Naive thymus-derived CD8-positive, alpha-beta T cell (primary cell): ENCODE measurements around the gene GOT1. TPM values are rescaled to one million over a fixed set of nuclear protein-coding genes. Genes with fewer than 3 reads are reported as not detected.
A peak's percentile ranks its signal among the peaks of the same experiment; 100 is the strongest.

Source experiments
- ATAC-seq, 2 donors: fragments of 150-1000 bp; cut with Tn5 transposase in 1 of 2; sonication (Bioruptor Pico), chemical (Tn5 transposase) in 1 of 2; 1 replicate in 1 of 2; 2 replicates in 1 of 2; pipeline ENCODE4 v1.10.0; 2021; ENCODE audit warnings: mild to moderate bottlenecking in 2 of 2, moderate library complexity in 2 of 2
- POLR2A ChIA-PET: fragments of 350-600 bp; sonication (Branson Sonifier 250); formaldehyde crosslinking; loops from one replicate; lab custom pipeline; 2021; ENCODE audit warnings: antibody characterized with exemption; lab: Charles Lee
- DNase-seq, 10 donors: peaks; one replicate each; pipeline versions ENCODE4 v3.0.0 to v3.0.0-alpha.2; 2020 to 2022
- H3K27ac Mint-ChIP-seq, 10 donors: one replicate each; pipeline ENCODE4 v1.8.0; 2020 to 2022; ENCODE audit warnings: mild to moderate bottlenecking in 10 of 10, mixed read lengths in 10 of 10, moderate library complexity in 4 of 10, inconsistent platforms in 1 of 10
- H3K27me3 Mint-ChIP-seq, 5 donors: one replicate each; pipeline ENCODE4 v1.8.0; 2021 to 2022; ENCODE audit warnings: mixed read lengths in 5 of 5
- H3K36me3 Mint-ChIP-seq, 3 donors: one replicate each; pipeline ENCODE4 v1.8.0; 2020 to 2022; ENCODE audit warnings: mixed read lengths in 3 of 3, mild to moderate bottlenecking in 2 of 3, inconsistent platforms in 1 of 3
- H3K4me1 Mint-ChIP-seq, 4 donors: one replicate each; pipeline ENCODE4 v1.8.0; 2021 to 2022; ENCODE audit warnings: mixed read lengths in 4 of 4
- H3K4me3 Mint-ChIP-seq, 10 donors: one replicate each; pipeline ENCODE4 v1.8.0; 2020 to 2022; ENCODE audit warnings: mild to moderate bottlenecking in 10 of 10, mixed read lengths in 10 of 10, moderate library complexity in 6 of 10, inconsistent platforms in 1 of 10
- H3K9me3 Mint-ChIP-seq, 9 donors: one replicate each; pipeline ENCODE4 v1.8.0; 2020 to 2022; ENCODE audit warnings: mixed read lengths in 9 of 9, mild to moderate bottlenecking in 3 of 9, inconsistent platforms in 1 of 9, moderate library complexity in 1 of 9
- polyA plus RNA-seq, 3 donors: library from polyadenylated mRNA; unstranded; fragments of 300-500 nt; fragmentation: Illumina TruSeq; gene quantifications; one replicate each; pipeline ENCODE4 v1.2.3, GENCODE V29; 2021
- total RNA-seq, 8 experiments: library from RNA in 2 of 8; stranded (reverse) in 2 of 8; gene quantifications; one replicate each; pipeline ENCODE4 v1.2.3 and lab custom pipeline; 2021 to 2026

The GOT1 gene
- total and polyA plus RNA-seq, 5 experiments from 2014 or later: 13.2 to 21.2 (median 17.3) TPM

- H3K27ac Mint-ChIP-seq: no peak overlapping the region
- no peak for DNase-seq
- H3K27me3 Mint-ChIP-seq: peaks cover 19 to 52% (median 36%) of the 10 kb centered on the region in 5 donors
- no peaks in the 10 kb centered on the region for H3K36me3 Mint-ChIP-seq
- POLR2A ChIA-PET: no interaction called here
- no peak for ATAC-seq
- H3K9me3 Mint-ChIP-seq: no peaks in the 10 kb centered on the region
- no peak overlapping the region for H3K4me3 Mint-ChIP-seq
- H3K4me1 Mint-ChIP-seq: no peaks in the 10 kb centered on the region
Measured at GRCh38 chr10:99450624-99451498, 20.4 kb upstream of the GOT1 start.

GRCh38 chr10:99450156-99450555, 19.7 kb upstream of the GOT1 start:
- Mint-ChIP-seq H3K27ac (no peak overlapping the region), H3K4me3 (no peak overlapping the region), H3K9me3 (no peaks in the 10 kb centered on the region), H3K4me1 (no peaks in the 10 kb centered on the region), H3K27me3 (peaks cover 19 to 47% (median 36%) of the 10 kb centered on the region in 5 donors), H3K36me3 (no peaks in the 10 kb centered on the region)
- ATAC-seq (no peak), DNase-seq (no peak)
- POLR2A ChIA-PET: no interaction called here

GRCh38 chr10:99449023-99449422, 18.6 kb upstream of the GOT1 start:
- no peak for ATAC-seq
- Mint-ChIP-seq H3K27ac (no peak overlapping the region), H3K27me3 (peaks cover 19 to 39% (median 34%) of the 10 kb centered on the region in 5 donors), H3K4me1 (no peaks in the 10 kb centered on the region), H3K4me3 (no peak overlapping the region), H3K36me3 (no peaks in the 10 kb centered on the region), H3K9me3 (no peaks in the 10 kb centered on the region)
- DNase-seq: no peak
- POLR2A ChIA-PET: no interaction called here

- H3K9me3 Mint-ChIP-seq: no peaks in the 10 kb centered on the region
- H3K36me3 Mint-ChIP-seq: no peaks in the 10 kb centered on the region
- no peak for ATAC-seq
Measured at GRCh38 chr10:99444383-99445045, 14.1 kb upstream of the GOT1 start.

GRCh38 chr10:99443500-99443899, 13.1 kb upstream of the GOT1 start:
- DNase-seq: no peak
- POLR2A ChIA-PET: no interaction called here
- peaks cover 0 to 10% (median 2%) of the 10 kb centered on the region in 5 donors for H3K27me3 Mint-ChIP-seq
- peak overlapping the region in 1 of 10 donors; percentile 61 for H3K27ac Mint-ChIP-seq
- ATAC-seq: no peak
- no peaks in the 10 kb centered on the region for H3K36me3 Mint-ChIP-seq
- H3K4me1 Mint-ChIP-seq: no peaks in the 10 kb centered on the region
- H3K9me3 Mint-ChIP-seq: no peaks in the 10 kb centered on the region
- H3K4me3 Mint-ChIP-seq: no peak overlapping the region

More at GRCh38 chr10:99444383-99445045, 14.1 kb upstream of the GOT1 start:
- Mint-ChIP-seq H3K27me3 (peaks cover 0 to 11% (median 4%) of the 10 kb centered on the region in 5 donors), H3K27ac (no peak overlapping the region), H3K4me1 (no peaks in the 10 kb centered on the region), H3K4me3 (no peak overlapping the region)
- POLR2A ChIA-PET: no interaction called here
- DNase-seq: no peak

- H3K36me3 Mint-ChIP-seq: no peaks in the 10 kb centered on the region
- H3K27ac Mint-ChIP-seq: no peak overlapping the region
- POLR2A ChIA-PET: interaction anchor here (0.6 to 1.5 kb wide), 2 partner anchors 10 to 12 kb away, joined by 3 to 5 read pairs; partner anchors contain the start of gene GOT1
- ATAC-seq (no peak), DNase-seq (no peak)
- H3K4me1 Mint-ChIP-seq: no peaks in the 10 kb centered on the region
- H3K4me3 Mint-ChIP-seq: no peak overlapping the region
- H3K27me3 Mint-ChIP-seq: peaks cover 0 to 5% (median 1%) of the 10 kb centered on the region in 5 donors
- H3K9me3 Mint-ChIP-seq: no peaks in the 10 kb centered on the region
Measured at GRCh38 chr10:99442394-99442793, 12.0 kb upstream of the GOT1 start.

- Mint-ChIP-seq H3K27ac (no peak overlapping the region), H3K36me3 (no peaks in the 10 kb centered on the region), H3K4me3 (no peak overlapping the region), H3K4me1 (peaks cover 5 to 11% (median 8%) of the 10 kb centered on the region in 4 donors), H3K9me3 (no peaks in the 10 kb centered on the region), H3K27me3 (no peaks in the 10 kb centered on the region)
- no peak for ATAC-seq
- POLR2A ChIA-PET: no interaction called here
- DNase-seq: no peak
Measured at GRCh38 chr10:99438890-99439289, 8.5 kb upstream of the GOT1 start.

GRCh38 chr10:99435986-99436638, 5.7 kb upstream of the GOT1 start:
- H3K4me1 Mint-ChIP-seq: peaks cover 15 to 31% (median 23%) of the 10 kb centered on the region in 4 donors
- DNase-seq: peak in 3 of 10 donors; percentile 28 to 42 (median 31)
- H3K27ac Mint-ChIP-seq: no peak overlapping the region
- H3K27me3 Mint-ChIP-seq: no peaks in the 10 kb centered on the region
- ATAC-seq: peak in 1 of 2 donors; percentile 40
- POLR2A ChIA-PET: interaction anchor here (1.1 kb wide), 1 partner anchor 184 kb away, joined by 3 read pairs; the partner anchor contains the start of gene SLC25A28
- no peaks in the 10 kb centered on the region for H3K36me3 Mint-ChIP-seq
- no peaks in the 10 kb centered on the region for H3K9me3 Mint-ChIP-seq
- no peak overlapping the region for H3K4me3 Mint-ChIP-seq

GRCh38 chr10:99433378-99434020, 3.1 kb upstream of the GOT1 start:
- H3K9me3 Mint-ChIP-seq: no peaks in the 10 kb centered on the region
- H3K36me3 Mint-ChIP-seq: no peaks in the 10 kb centered on the region
- H3K27ac Mint-ChIP-seq: peak overlapping the region in 2 of 10 donors; percentile 24 to 41
- H3K27me3 Mint-ChIP-seq: no peaks in the 10 kb centered on the region
- DNase-seq (no peak), ATAC-seq (no peak)
- no peak overlapping the region for H3K4me3 Mint-ChIP-seq
- H3K4me1 Mint-ChIP-seq: peaks cover 26 to 46% (median 42%) of the 10 kb centered on the region in 4 donors
- POLR2A ChIA-PET: no interaction called here

GRCh38 chr10:99432881-99433280, 2.5 kb upstream of the GOT1 start:
- H3K4me3 Mint-ChIP-seq: peak overlapping the region in 1 of 10 donors; percentile 99

GRCh38 chr10:99432047-99432446, 1.6 kb upstream of the GOT1 start:
- Mint-ChIP-seq H3K36me3 (no peaks in the 10 kb centered on the region), H3K4me3 (peak overlapping the region; percentile 76 to 99 (median 96)), H3K27ac (peak overlapping the region in 8 of 10 donors; percentile 12 to 91 (median 80)), H3K9me3 (no peaks in the 10 kb centered on the region), H3K27me3 (no peaks in the 10 kb centered on the region), H3K4me1 (peaks cover 26 to 46% (median 42%) of the 10 kb centered on the region in 4 donors)
- DNase-seq: no peak
- POLR2A ChIA-PET: no interaction called here
- ATAC-seq: no peak

More at GRCh38 chr10:99432881-99433280, 2.5 kb upstream of the GOT1 start:
- POLR2A ChIA-PET: no interaction called here
- Mint-ChIP-seq H3K27ac (peak overlapping the region in 1 of 10 donors; percentile 37), H3K9me3 (no peaks in the 10 kb centered on the region), H3K4me1 (peaks cover 26 to 46% (median 42%) of the 10 kb centered on the region in 4 donors), H3K27me3 (no peaks in the 10 kb centered on the region), H3K36me3 (no peaks in the 10 kb centered on the region)
- DNase-seq: no peak
- no peak for ATAC-seq

- H3K4me3 Mint-ChIP-seq: peak overlapping the region; percentile 94 to 99 (median 98)
Measured at GRCh38 chr10:99431190-99431760, 851 bp upstream of the GOT1 start.

More at GRCh38 chr10:99431190-99431760, 851 bp upstream of the GOT1 start:
- H3K4me1 Mint-ChIP-seq: peaks cover 25 to 46% (median 42%) of the 10 kb centered on the region in 4 donors
- H3K27ac Mint-ChIP-seq: peak overlapping the region; percentile 91 to 98 (median 95)
- H3K9me3 Mint-ChIP-seq: no peaks in the 10 kb centered on the region
- POLR2A ChIA-PET: interaction anchor here (0.6 to 1.7 kb wide), 3 partner anchors 11 to 1297 kb away, joined by 3 to 18 read pairs (median 5); partner anchors contain the start of genes R3HCC1L and SLC25A28
- no peaks in the 10 kb centered on the region for H3K36me3 Mint-ChIP-seq
- ATAC-seq: no peak
- DNase-seq: peak in 5 of 10 donors; percentile 1 to 17 (median 8)
- H3K27me3 Mint-ChIP-seq: no peaks in the 10 kb centered on the region
